Fibroblast of lung (primary cell): ENCODE data around the gene TEX44. TPM values are rescaled to one million over a fixed set of nuclear protein-coding genes. Genes with fewer than 3 reads are reported as not detected.

Experiments
- DNase-seq, 2 donors: peaks; one replicate each; pipeline versions ENCODE4 v3.0.0 to v3.0.0-alpha.2; 2010; ENCODE audit warnings: low read depth in 2 of 2
- H2AFZ ChIP-seq: 2 replicates; pipeline ENCODE4 v1.5.1; 2012; ENCODE audit warnings: low read length, control low read depth, inconsistent platforms
- H3K27ac ChIP-seq: 2 replicates; pipeline ENCODE4 v1.5.1; 2011; ENCODE audit warnings: low read length, control low read depth; ENCODE audit not compliant: insufficient read depth
- H3K27me3 ChIP-seq: 2 replicates; pipeline ENCODE4 v1.5.1; 2011; ENCODE audit warnings: mild to moderate bottlenecking, low read length; ENCODE audit not compliant: control insufficient read depth, insufficient read depth
- H3K36me3 ChIP-seq: 2 replicates; pipeline ENCODE4 v1.5.1; 2011; ENCODE audit warnings: low read length; ENCODE audit not compliant: control insufficient read depth, insufficient read depth
- H3K4me1 ChIP-seq: 2 replicates; pipeline ENCODE4 v1.5.1; 2011; ENCODE audit warnings: low read length; ENCODE audit not compliant: control insufficient read depth, insufficient read depth; ENCODE audit errors: extremely low read depth
- H3K4me2 ChIP-seq: 2 replicates; pipeline ENCODE4 v1.5.1; 2011; ENCODE audit warnings: low read length, control low read depth; ENCODE audit not compliant: insufficient read depth; ENCODE audit errors: extremely low read depth
- H3K4me3 ChIP-seq, 4 experiments: fragments of 200-600 bp in 1 of 4; sonication (generic) in 1 of 4; replicated peaks in 1 of 4; 2 replicates each; pipeline ENCODE4 v1.5.1; 2011 to 2016; ENCODE audit warnings: low read length in 4 of 4, low read depth in 3 of 4, mild to moderate bottlenecking in 3 of 4, control low read depth in 2 of 4, inconsistent platforms in 1 of 4, mixed read lengths in 1 of 4; ENCODE audit not compliant: insufficient read depth in 1 of 4; ENCODE audit errors: control extremely low read depth in 1 of 4
- H3K79me2 ChIP-seq: 2 replicates; pipeline ENCODE4 v1.5.1; 2012; ENCODE audit warnings: mild to moderate bottlenecking, low read length, inconsistent platforms; ENCODE audit not compliant: control insufficient read depth, insufficient read depth
- H3K9ac ChIP-seq: 2 replicates; pipeline ENCODE4 v1.5.1; 2011; ENCODE audit warnings: mild to moderate bottlenecking, low read length, control low read depth; ENCODE audit not compliant: insufficient read depth
- H3K9me3 ChIP-seq: 2 replicates; pipeline ENCODE4 v1.5.1; 2012; ENCODE audit warnings: low read depth, low read length; ENCODE audit not compliant: control insufficient read depth, insufficient read depth
- H4K20me1 ChIP-seq: 2 replicates; pipeline ENCODE4 v1.5.1; 2011; ENCODE audit warnings: low read length; ENCODE audit not compliant: control insufficient read depth, insufficient read depth; ENCODE audit errors: extremely low read depth
- EZH2 ChIP-seq: IDR thresholded peaks from 2 replicates; pipeline ENCODE4 v1.5.1; 2012; ENCODE audit warnings: low read length, control low read depth, mild to moderate bottlenecking; ENCODE audit errors: missing control alignments
- polyA plus RNA-seq, 2 donors: library from polyadenylated mRNA; depleted of rRNA in 1 of 2; stranded (reverse) in 1 of 2; unstranded in 1 of 2; fragments of >200 nt; gene quantifications; 2 replicates each; pipeline ENCODE4 v1.2.1, GENCODE V29; 2011 to 2012; ENCODE audit warnings: missing spikeins in 1 of 2
- total RNA-seq: library from RNA; depleted of rRNA; stranded (reverse); fragments of >200 nt; gene quantifications from 2 replicates; pipeline ENCODE4 v1.2.1, GENCODE V29; 2014
- TF ChIP-seq, protein P1 (sequence below), 2 donors: IDR thresholded peaks in 1 of 2; conservative IDR thresholded peaks in 1 of 2; 1 replicate in 1 of 2; 2 replicates in 1 of 2; pipeline ENCODE4 v1.5.1; 2011 to 2012; ENCODE audit warnings: low read length in 2 of 2, control low read depth in 1 of 2, inconsistent platforms in 1 of 2, low read depth in 1 of 2, mild to moderate bottlenecking in 1 of 2

Gene TEX44
- total and polyA plus RNA-seq, 2 donors (not counting 1 experiment from before 2014, with no cell fraction given), result not detected

DNA sequence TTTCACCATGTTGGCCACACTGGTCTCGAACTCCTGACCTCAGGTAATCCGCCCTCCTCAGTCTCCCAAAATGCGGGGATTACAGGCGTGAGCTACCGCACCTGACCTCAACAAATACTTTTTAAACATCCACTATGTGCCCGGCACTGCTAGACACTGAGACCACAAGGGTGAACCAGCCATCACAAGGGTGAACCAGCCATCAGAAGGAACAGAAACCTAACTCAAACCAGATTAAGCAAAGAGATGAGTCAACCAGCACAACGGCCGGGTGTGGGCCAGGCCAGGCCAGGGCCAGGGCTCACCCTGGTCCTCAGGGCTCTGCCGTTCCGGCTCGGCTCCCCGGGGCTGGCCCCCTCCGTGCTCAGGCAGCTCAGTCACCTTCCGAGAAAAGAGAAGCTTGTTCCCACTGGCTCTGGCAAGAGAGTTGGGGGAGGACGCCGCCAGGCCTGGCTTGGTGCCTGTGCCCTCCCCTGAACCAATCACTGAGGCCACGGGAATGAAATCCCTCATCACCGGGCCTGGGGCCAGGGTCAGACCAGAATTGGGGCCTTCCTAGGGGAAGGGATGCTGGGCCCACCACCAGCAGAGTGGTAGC is 4.4 kb downstream of the TEX44 start:
- peak; percentile 33 to 34 for DNase-seq
- peak overlapping the region; percentile 13 for H2AFZ ChIP-seq
- H3K36me3 ChIP-seq, result no peaks in the 10 kb centered on the region
- peaks cover 3% of the 10 kb centered on the region for H3K4me1 ChIP-seq
- no peak overlapping the region for H3K9ac ChIP-seq
- peak overlapping the region; percentile 38 for H3K4me2 ChIP-seq
- H4K20me1 ChIP-seq, result no peaks in the 10 kb centered on the region
- no peak for TF ChIP-seq EZH2
- TF ChIP-seq, protein P1, sequence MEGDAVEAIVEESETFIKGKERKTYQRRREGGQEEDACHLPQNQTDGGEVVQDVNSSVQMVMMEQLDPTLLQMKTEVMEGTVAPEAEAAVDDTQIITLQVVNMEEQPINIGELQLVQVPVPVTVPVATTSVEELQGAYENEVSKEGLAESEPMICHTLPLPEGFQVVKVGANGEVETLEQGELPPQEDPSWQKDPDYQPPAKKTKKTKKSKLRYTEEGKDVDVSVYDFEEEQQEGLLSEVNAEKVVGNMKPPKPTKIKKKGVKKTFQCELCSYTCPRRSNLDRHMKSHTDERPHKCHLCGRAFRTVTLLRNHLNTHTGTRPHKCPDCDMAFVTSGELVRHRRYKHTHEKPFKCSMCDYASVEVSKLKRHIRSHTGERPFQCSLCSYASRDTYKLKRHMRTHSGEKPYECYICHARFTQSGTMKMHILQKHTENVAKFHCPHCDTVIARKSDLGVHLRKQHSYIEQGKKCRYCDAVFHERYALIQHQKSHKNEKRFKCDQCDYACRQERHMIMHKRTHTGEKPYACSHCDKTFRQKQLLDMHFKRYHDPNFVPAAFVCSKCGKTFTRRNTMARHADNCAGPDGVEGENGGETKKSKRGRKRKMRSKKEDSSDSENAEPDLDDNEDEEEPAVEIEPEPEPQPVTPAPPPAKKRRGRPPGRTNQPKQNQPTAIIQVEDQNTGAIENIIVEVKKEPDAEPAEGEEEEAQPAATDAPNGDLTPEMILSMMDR (conservative IDR thresholded peaks at IDR 0.05 in 1 of 2, IDR thresholded peaks at IDR 0.05 in 1 of 2; ENCODE audit: low read depth in 1 of 2, low read length in 2 of 2), result no peak
- H3K27ac ChIP-seq, result peak overlapping the region; percentile 0
- no peaks in the 10 kb centered on the region for H3K9me3 ChIP-seq
- H3K4me3 ChIP-seq, result no peak overlapping the region
- no peaks in the 10 kb centered on the region for H3K27me3 ChIP-seq
- no peaks in the 10 kb centered on the region for H3K79me2 ChIP-seq

DNA sequence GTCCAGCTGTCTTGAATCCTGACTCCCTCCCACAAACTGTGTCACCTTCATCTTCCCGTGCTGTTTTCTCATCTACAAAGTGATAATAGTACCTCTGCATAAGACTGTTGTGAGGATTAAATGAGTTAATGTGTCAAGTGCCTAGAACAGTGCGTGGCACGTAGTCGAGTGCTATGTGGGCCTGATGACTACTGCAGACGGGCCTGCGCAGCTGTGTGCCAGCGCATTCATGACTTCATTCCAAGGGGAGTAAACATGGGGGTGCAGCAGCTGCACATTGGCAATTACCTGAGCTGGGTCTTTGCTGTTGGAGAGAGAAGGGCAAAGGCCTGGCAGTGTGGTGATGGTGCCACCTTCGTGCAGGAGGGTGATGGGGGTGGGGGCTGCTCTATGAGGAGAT is 5.0 kb downstream of the TEX44 start:
- DNase-seq, result no peak
- Histone ChIP-seq H3K4me1 (peaks cover 3% of the 10 kb centered on the region), H3K79me2 (no peaks in the 10 kb centered on the region), H2AFZ (peak overlapping the region; percentile 13), H3K4me2 (peak overlapping the region; percentile 38), H3K9ac (no peak overlapping the region), H3K36me3 (no peaks in the 10 kb centered on the region), H3K4me3 (no peak overlapping the region), H3K27ac (peak overlapping the region; percentile 0), H3K27me3 (no peaks in the 10 kb centered on the region), H3K9me3 (no peaks in the 10 kb centered on the region), H4K20me1 (no peaks in the 10 kb centered on the region)
- no peak for TF ChIP-seq EZH2
- TF ChIP-seq, protein P1 (conservative IDR thresholded peaks at IDR 0.05 in 1 of 2, IDR thresholded peaks at IDR 0.05 in 1 of 2; ENCODE audit: low read depth in 1 of 2, low read length in 2 of 2), result no peak

DNA sequence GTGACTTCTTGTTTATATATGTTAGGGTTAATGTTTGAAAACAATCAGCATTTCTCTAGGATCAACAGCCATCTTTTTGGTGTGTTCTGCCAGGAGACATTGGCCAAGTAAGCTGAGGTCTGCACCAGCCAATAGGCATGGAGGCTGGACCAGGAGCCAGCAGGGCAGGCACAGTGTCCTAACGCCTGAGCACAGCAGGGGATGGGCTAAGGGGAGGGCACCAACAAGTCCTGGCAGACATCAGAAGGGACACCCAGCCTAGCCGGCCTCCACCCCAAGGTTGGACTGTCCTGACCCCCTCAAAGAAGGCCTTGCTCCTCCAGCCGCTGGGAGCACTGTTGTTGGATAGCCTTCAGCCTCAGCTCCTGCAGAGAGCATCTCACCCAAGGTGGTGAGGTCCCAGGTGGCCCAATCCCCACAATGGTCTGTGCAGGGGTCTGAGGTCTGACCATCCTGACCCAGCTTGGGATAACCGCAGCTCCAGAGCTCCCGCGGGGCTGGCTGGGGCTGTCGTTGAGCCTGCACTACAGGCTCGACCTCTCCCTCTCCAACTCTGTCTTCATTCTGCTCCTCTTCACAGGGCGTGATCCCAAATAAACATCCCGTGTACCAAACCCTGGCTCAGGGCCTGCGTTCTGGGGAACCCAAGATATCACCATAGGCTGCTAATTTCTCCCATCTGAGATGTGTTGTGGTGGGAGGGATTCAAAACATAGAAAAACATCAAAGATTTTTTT is 8.1 kb downstream of the TEX44 start:
- H2AFZ ChIP-seq, result no peak overlapping the region
- H3K79me2 ChIP-seq, result no peaks in the 10 kb centered on the region
- TF ChIP-seq EZH2, result no peak
- TF ChIP-seq, protein P1 (conservative IDR thresholded peaks at IDR 0.05 in 1 of 2, IDR thresholded peaks at IDR 0.05 in 1 of 2; ENCODE audit: low read depth in 1 of 2, low read length in 2 of 2), result no peak
- no peak overlapping the region for H3K27ac ChIP-seq
- peaks cover 15% of the 10 kb centered on the region for H3K4me1 ChIP-seq
- H3K9ac ChIP-seq, result no peak overlapping the region
- no peaks in the 10 kb centered on the region for H3K9me3 ChIP-seq
- no peaks in the 10 kb centered on the region for H3K27me3 ChIP-seq
- H3K4me3 ChIP-seq, result no peak overlapping the region
- no peaks in the 10 kb centered on the region for H3K36me3 ChIP-seq
- DNase-seq, result no peak
- no peaks in the 10 kb centered on the region for H4K20me1 ChIP-seq
- H3K4me2 ChIP-seq, result no peak overlapping the region
